HFF-Myc (cell line): Measurements from ENCODE around the gene HDAC7.

ENCODE experiments used
- DNase-seq: peaks from one replicate; pipeline ENCODE4 v3.0.0-alpha.2; 2011; ENCODE audit warnings: low read depth; ENCODE audit errors: extremely low read depth
- H3K4me3 ChIP-seq: replicated peaks from 2 replicates; pipeline ENCODE4 v1.5.1; 2011; ENCODE audit warnings: low read depth, mild to moderate bottlenecking, control low read depth, low read length
- CTCF ChIP-seq: IDR thresholded peaks from 2 replicates; pipeline ENCODE4 v1.5.1; 2012; ENCODE audit warnings: mild to moderate bottlenecking, low read depth, low read length, control low read depth; ENCODE audit errors: missing control alignments

Gene HDAC7

GRCh38 chr12:47829584-47829983 is 9.9 kb upstream of the HDAC7 start:
- no peak for DNase-seq
- TF ChIP-seq CTCF = no peak
- no peak overlapping the region for H3K4me3 ChIP-seq

- no peak for TF ChIP-seq CTCF
- H3K4me3 ChIP-seq = 0 out of 2 replicates have a peak overlapping the region, but pooled peaks have one; percentile 0
- DNase-seq = no peak
These were observed 9.3 kb upstream of the HDAC7 start for GRCh38 chr12:47828976-47829482.

GRCh38 chr12:47828008-47828975 is 8.6 kb upstream of the HDAC7 start:
- DNase-seq = no peak

GRCh38 chr12:47825173-47825639 is 5.5 kb upstream of the HDAC7 start:
- no peak overlapping the region for H3K4me3 ChIP-seq
- no peak for TF ChIP-seq CTCF
- DNase-seq = no peak

More at GRCh38 chr12:47828008-47828975, 8.6 kb upstream of the HDAC7 start:
- no peak for TF ChIP-seq CTCF
- H3K4me3 ChIP-seq = no peak overlapping the region

GRCh38 chr12:47824635-47825034 is 4.9 kb upstream of the HDAC7 start:
- DNase-seq = no peak
- no peak for TF ChIP-seq CTCF
- no peak overlapping the region for H3K4me3 ChIP-seq

- H3K4me3 ChIP-seq = no peak overlapping the region
- no peak for DNase-seq
- no peak for TF ChIP-seq CTCF
These were observed 4.5 kb upstream of the HDAC7 start for GRCh38 chr12:47824198-47824597.
